NT2/D1 (cell line): ENCODE measurements around the gene BRDT.

ENCODE experiments used
- YY1 ChIP-seq: IDR thresholded peaks from 2 replicates; pipeline ENCODE4 v1.6.1; 2011; ENCODE audit not compliant: insufficient read length, insufficient read depth
- ZNF274 ChIP-seq: IDR thresholded peaks from 2 replicates; pipeline ENCODE4 v1.6.1; 2011; ENCODE audit warnings: mild to moderate bottlenecking, low read depth, low read length

DNA sequence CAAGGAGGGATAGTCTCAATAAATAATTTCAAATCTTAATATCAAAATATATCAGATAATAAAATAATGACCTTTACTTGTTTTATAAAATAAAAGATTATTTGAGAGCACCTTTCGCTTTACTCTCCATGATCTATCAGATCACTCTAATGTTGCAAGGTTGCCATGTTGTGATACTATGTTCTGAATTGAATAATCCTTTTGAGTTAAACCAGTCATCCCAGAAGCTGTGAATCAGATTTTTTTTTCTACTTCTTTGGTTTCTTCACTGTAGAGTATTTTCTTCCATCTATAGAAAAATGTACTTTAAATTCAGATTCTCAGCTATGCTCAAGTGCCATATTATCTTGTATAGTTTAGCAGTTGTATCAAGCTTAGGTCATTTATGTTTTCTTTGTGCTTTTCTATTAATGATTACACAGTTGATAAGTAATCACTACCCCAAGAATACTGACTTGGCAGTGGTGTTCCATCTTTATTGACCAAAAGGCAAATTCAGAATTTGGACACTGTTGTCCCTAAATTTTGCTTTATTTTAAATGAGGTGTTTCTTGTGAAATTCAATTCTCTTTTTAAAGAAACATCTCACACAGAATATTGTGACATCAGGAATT, 32.9 kb downstream of the BRDT start:
- TF ChIP-seq YY1 (no peak), ZNF274 (no peak)
